Natural killer cell (primary cell): ENCODE data around the gene TCF21. TPM values are rescaled to one million over a fixed set of nuclear protein-coding genes. Genes with fewer than 3 reads are reported as not detected.

Source experiments
- ATAC-seq, 3 donors: fragments of 150-1000 bp in 2 of 3; fragments of 200-7000 bp in 1 of 3; cut with Tn5 transposase; 1 replicate in 1 of 3; 2 replicates in 2 of 3; pipeline ENCODE4 v1.10.0; 2021; ENCODE audit warnings: mild to moderate bottlenecking in 2 of 3, moderate library complexity in 2 of 3
- DNase-seq, 2 donors: peaks; one replicate each; pipeline versions ENCODE4 v3.0.0 to v3.0.0-alpha.2; 2013 to 2021; ENCODE audit warnings: mixed read lengths in 1 of 2
- H3K27ac ChIP-seq: one replicate; pipeline ENCODE4 v1.5.1; 2013; ENCODE audit warnings: mild to moderate bottlenecking, low read length
- H3K27me3 ChIP-seq: one replicate; pipeline ENCODE4 v1.6.1; 2013; ENCODE audit warnings: low read length; ENCODE audit not compliant: control insufficient read depth, insufficient read depth
- H3K36me3 ChIP-seq: one replicate; pipeline ENCODE4 v1.6.1; 2013; ENCODE audit warnings: low read length; ENCODE audit not compliant: control insufficient read depth, insufficient read depth
- H3K4me1 ChIP-seq: one replicate; pipeline ENCODE4 v1.6.1; 2013; ENCODE audit warnings: low read length; ENCODE audit not compliant: control insufficient read depth, insufficient read depth
- H3K4me3 ChIP-seq: one replicate; pipeline ENCODE4 v1.5.1; 2013; ENCODE audit warnings: low read length
- H3K9me3 ChIP-seq: one replicate; pipeline ENCODE4 v1.6.1; 2013; ENCODE audit warnings: low read length; ENCODE audit not compliant: control insufficient read depth, insufficient read depth
- H3K27ac Mint-ChIP-seq, 2 donors: one replicate each; pipeline ENCODE4 v1.8.0; 2022; ENCODE audit warnings: mild to moderate bottlenecking in 2 of 2, mixed read lengths in 2 of 2, moderate library complexity in 1 of 2
- H3K27me3 Mint-ChIP-seq, 2 donors: one replicate each; pipeline ENCODE4 v1.8.0; 2022; ENCODE audit warnings: low read depth in 2 of 2, mixed read lengths in 2 of 2
- H3K36me3 Mint-ChIP-seq: one replicate; pipeline ENCODE4 v1.8.0; 2022; ENCODE audit warnings: mixed read lengths
- H3K4me1 Mint-ChIP-seq, 2 donors: one replicate each; pipeline ENCODE4 v1.8.0; 2022; ENCODE audit warnings: mixed read lengths in 2 of 2
- H3K4me3 Mint-ChIP-seq: one replicate; pipeline ENCODE4 v1.8.0; 2022; ENCODE audit warnings: mild to moderate bottlenecking, moderate library complexity, mixed read lengths
- H3K9me3 Mint-ChIP-seq, 2 donors: one replicate each; pipeline ENCODE4 v1.8.0; 2022; ENCODE audit warnings: mixed read lengths in 2 of 2
- CTCF ChIP-seq: fragments of 200-600 bp; IDR thresholded peaks from one replicate; pipeline ENCODE4 v1.8.0; 2022; ENCODE audit warnings: antibody characterized with exemption
- WGBS: methylation state at CpG from one replicate; pipeline ENCODE4 v1.1.7; 2013; ENCODE audit warnings: missing lambda C conversion rate; ENCODE audit not compliant: insufficient coverage; 5-methylcytosine and 5-hydroxymethylcytosine counted together
- intact Hi-C: fragments of 100-400 bp; cut with micrococcal nuclease; formaldehyde crosslinking; loops from one replicate; pipeline ENCODE4 v1.14.2; 2022
- total RNA-seq, 4 donors: library from RNA; stranded (reverse); fragments of 120-200 nt in 1 of 4; gene quantifications; one replicate each; pipeline versions ENCODE4 v1.2.3 to v1.2.4, GENCODE V29; 2013 to 2022

Gene TCF21
- not detected for total RNA-seq
- total RNA-seq (2013): not detected

GRCh38 chr6:133888929-133889556, at the start of gene TCF21:
TCF21 (plus strand) TSS chr6:133889113; CDS start chr6:133889398, 285 bp downstream.
- Mint-ChIP-seq H3K27ac (no peak within 1 kb of the TSS), H3K4me1 (peaks cover 20 to 26% of the 10 kb centered on the region in 2 donors), H3K4me3 (no peak within 1 kb of the TSS), H3K9me3 (no peaks in the 10 kb centered on the region), H3K27me3 (peaks cover 68 to 91% of the 10 kb centered on the region in 2 donors), H3K36me3 (no peaks in the 10 kb centered on the region)
- Histone ChIP-seq H3K27ac (no peak within 1 kb of the TSS), H3K9me3 (no peaks in the 10 kb centered on the region), H3K36me3 (no peaks in the 10 kb centered on the region), H3K27me3 (peaks cover 45% of the 10 kb centered on the region), H3K4me1 (peaks cover 21% of the 10 kb centered on the region), H3K4me3 (no peak within 1 kb of the TSS)
- 14% methylated on average over 20 of the region's 22 CpGs for WGBS
- no peak for TF ChIP-seq CTCF
- DNase-seq (no peak), ATAC-seq (no peak)
- intact Hi-C loops: no loop called here

- intact Hi-C loops: no loop called here
- peaks cover 9% of the 10 kb centered on the region for H3K27me3 ChIP-seq
- H3K27ac ChIP-seq: no peak overlapping the region
- Mint-ChIP-seq H3K27ac (no peak overlapping the region), H3K36me3 (no peaks in the 10 kb centered on the region), H3K4me1 (peaks cover 0 to 8% of the 10 kb centered on the region in 2 donors), H3K9me3 (no peaks in the 10 kb centered on the region), H3K27me3 (peaks cover 5 to 12% of the 10 kb centered on the region in 2 donors), H3K4me3 (no peak overlapping the region)
- 100% methylated on average over 1 of the region's 3 CpGs for WGBS
- H3K9me3 ChIP-seq: no peaks in the 10 kb centered on the region
- H3K4me1 ChIP-seq: peaks cover 6% of the 10 kb centered on the region
- DNase-seq (no peak), ATAC-seq (no peak)
- H3K4me3 ChIP-seq: no peak overlapping the region
- no peaks in the 10 kb centered on the region for H3K36me3 ChIP-seq
- no peak for TF ChIP-seq CTCF
Observed at GRCh38 chr6:133841176-133841575, 47.7 kb upstream of the TCF21 start.

GRCh38 chr6:133843098-133843497, 45.8 kb upstream of the TCF21 start:
- Histone ChIP-seq H3K36me3 (no peaks in the 10 kb centered on the region), H3K27ac (no peak overlapping the region), H3K4me1 (peaks cover under 1% of the 10 kb centered on the region), H3K27me3 (peaks cover 4% of the 10 kb centered on the region), H3K4me3 (no peak overlapping the region), H3K9me3 (no peaks in the 10 kb centered on the region)
- Mint-ChIP-seq H3K27me3 (peaks cover 10 to 13% of the 10 kb centered on the region in 2 donors), H3K36me3 (no peaks in the 10 kb centered on the region), H3K4me1 (peaks cover 0 to 2% of the 10 kb centered on the region in 2 donors), H3K4me3 (no peak overlapping the region), H3K9me3 (no peaks in the 10 kb centered on the region), H3K27ac (no peak overlapping the region)
- DNase-seq (no peak), ATAC-seq (no peak)
- TF ChIP-seq CTCF: no peak
- intact Hi-C loops: no loop called here
- 74% methylated on average over 2 of the region's 2 CpGs for WGBS

- DNase-seq (no peak), ATAC-seq (no peak)
- H3K27me3 ChIP-seq: peaks cover 4% of the 10 kb centered on the region
- Mint-ChIP-seq H3K36me3 (no peaks in the 10 kb centered on the region), H3K4me1 (no peaks in the 10 kb centered on the region), H3K27ac (no peak overlapping the region), H3K4me3 (no peak overlapping the region), H3K9me3 (no peaks in the 10 kb centered on the region), H3K27me3 (peaks cover 3 to 8% of the 10 kb centered on the region in 2 donors)
- TF ChIP-seq CTCF: no peak
- H3K4me1 ChIP-seq: no peaks in the 10 kb centered on the region
- H3K4me3 ChIP-seq: no peak overlapping the region
- no peaks in the 10 kb centered on the region for H3K36me3 ChIP-seq
- intact Hi-C loops: no loop called here
- no peak overlapping the region for H3K27ac ChIP-seq
- no peaks in the 10 kb centered on the region for H3K9me3 ChIP-seq
- 100% methylated on average over 1 of the region's 1 CpG for WGBS
Observed at GRCh38 chr6:133844709-133845108, 44.2 kb upstream of the TCF21 start.
